HEK293 (cell line): ENCODE data around the gene PUM1.
"Not testable (repeated sequence)": the region's sequence is repeated elsewhere in the genome, so short reads cannot be mapped to it uniquely, and the experiment has no call there.

Experiments used
- CTCF ChIA-PET: fragments of 350-600 bp; formaldehyde crosslinking; extraction: SDS; loops from one replicate; lab custom pipeline; 2021; ENCODE audit warnings: antibody characterized with exemption; lab: Yijun Ruan, JAX
- POLR2A ChIA-PET: fragments of 300-600 bp; formaldehyde crosslinking; extraction: SDS; loops from one replicate; lab custom pipeline; 2020; ENCODE audit warnings: antibody characterized with exemption, inconsistent platforms; lab: Yijun Ruan, JAX
- H3K27ac ChIP-seq: fragments of 200-500 bp; sonication (Bioruptor generic); 2 replicates; pipeline ENCODE4 v1.5.1; 2014; ENCODE audit warnings: low read depth, low read length, control low read depth, inconsistent platforms; ENCODE audit errors: extremely low read depth
- H3K36me3 ChIP-seq, 2 experiments: fragments of 200-500 bp in 1 of 2; sonication (Bioruptor generic) in 1 of 2; 1 replicate in 1 of 2; 2 replicates in 1 of 2; pipeline ENCODE4 v1.5.1; 2014 to 2017; ENCODE audit warnings: inconsistent platforms in 2 of 2, low read length in 2 of 2; ENCODE audit not compliant: control insufficient read depth in 2 of 2, insufficient read depth in 1 of 2
- H3K4me1 ChIP-seq: fragments of 200-500 bp; sonication (Bioruptor generic); 2 replicates; pipeline ENCODE4 v1.5.1; 2014; ENCODE audit warnings: mild to moderate bottlenecking, low read length, inconsistent platforms; ENCODE audit not compliant: control insufficient read depth, insufficient read depth
- H3K4me3 ChIP-seq: 2 replicates; pipeline ENCODE4 v1.5.1; 2011; ENCODE audit warnings: low read depth, mild to moderate bottlenecking, control low read depth, low read length, moderate library complexity
- H3K9me3 ChIP-seq: fragments of 200-500 bp; sonication (Bioruptor generic); 2 replicates; pipeline ENCODE4 v1.5.1; 2014; ENCODE audit warnings: low read depth, low read length, inconsistent platforms; ENCODE audit not compliant: control insufficient read depth, insufficient read depth
- BCL11A ChIP-seq: fragments of 450-650 bp; formaldehyde crosslinking; IDR thresholded peaks from 2 replicates; pipeline ENCODE4 v1.5.1; 2016; ENCODE audit warnings: low read depth, missing biosample characterization, missing genetic modification characterization
- GLIS1 ChIP-seq: fragments of 450-650 bp; formaldehyde crosslinking; IDR thresholded peaks from 2 replicates; pipeline ENCODE4 v1.5.1; 2016; ENCODE audit warnings: missing biosample characterization, missing genetic modification characterization
- OSR2 ChIP-seq: fragments of 450-650 bp; formaldehyde crosslinking; IDR thresholded peaks from 2 replicates; pipeline ENCODE4 v1.5.1; 2016; ENCODE audit warnings: missing biosample characterization, missing genetic modification characterization
- SP7 ChIP-seq: fragments of 450-650 bp; formaldehyde crosslinking; IDR thresholded peaks from 2 replicates; pipeline ENCODE4 v1.5.1; 2016; ENCODE audit warnings: missing biosample characterization, missing genetic modification characterization
- ZEB2 ChIP-seq: fragments of 450-650 bp; formaldehyde crosslinking; IDR thresholded peaks from 2 replicates; pipeline ENCODE4 v1.5.1; 2016; ENCODE audit warnings: missing biosample characterization, missing genetic modification characterization
- ZFHX2 ChIP-seq: fragments of 450-650 bp; formaldehyde crosslinking; conservative IDR thresholded peaks from 2 replicates; pipeline ENCODE4 v1.5.1; 2016; ENCODE audit warnings: missing biosample characterization, missing genetic modification characterization
- ZNF10 ChIP-seq: fragments of 450-650 bp; formaldehyde crosslinking; IDR thresholded peaks from 2 replicates; pipeline ENCODE4 v1.5.1; 2017; ENCODE audit warnings: missing biosample characterization, missing genetic modification characterization
- ZNF121 ChIP-seq: fragments of 450-650 bp; formaldehyde crosslinking; IDR thresholded peaks from 2 replicates; pipeline ENCODE4 v1.5.1; 2016; ENCODE audit warnings: missing biosample characterization, missing genetic modification characterization
- ZNF248 ChIP-seq: fragments of 450-650 bp; formaldehyde crosslinking; IDR thresholded peaks from 2 replicates; pipeline ENCODE4 v1.5.1; 2017; ENCODE audit warnings: missing biosample characterization, missing genetic modification characterization
- ZNF341 ChIP-seq: fragments of 450-650 bp; formaldehyde crosslinking; IDR thresholded peaks from 2 replicates; pipeline ENCODE4; 2016; ENCODE audit warnings: low read depth, missing biosample characterization, missing genetic modification characterization
- ZNF560 ChIP-seq: fragments of 450-650 bp; formaldehyde crosslinking; IDR thresholded peaks from 2 replicates; pipeline ENCODE4 v1.5.1; 2017; ENCODE audit warnings: missing biosample characterization, missing genetic modification characterization, borderline replicate concordance
- ZNF600 ChIP-seq: fragments of 450-650 bp; formaldehyde crosslinking; IDR thresholded peaks from 2 replicates; pipeline ENCODE4 v1.5.1; 2016; ENCODE audit warnings: missing biosample characterization, missing genetic modification characterization
- TF ChIP-seq, protein P1 (sequence below): fragments of 450-650 bp; formaldehyde crosslinking; IDR thresholded peaks from 2 replicates; pipeline ENCODE4 v1.5.1; 2017; ENCODE audit warnings: missing biosample characterization, missing genetic modification characterization
- TF ChIP-seq, protein P2 (sequence below): fragments of 450-650 bp; formaldehyde crosslinking; IDR thresholded peaks from 2 replicates; pipeline ENCODE4 v1.5.1; 2016; ENCODE audit warnings: missing biosample characterization, missing genetic modification characterization
- TF ChIP-seq, protein P3 (sequence below): fragments of 450-650 bp; formaldehyde crosslinking; IDR thresholded peaks from 2 replicates; pipeline ENCODE4 v1.5.1; 2017; ENCODE audit warnings: missing biosample characterization, missing genetic modification characterization

The PUM1 gene

DNA sequence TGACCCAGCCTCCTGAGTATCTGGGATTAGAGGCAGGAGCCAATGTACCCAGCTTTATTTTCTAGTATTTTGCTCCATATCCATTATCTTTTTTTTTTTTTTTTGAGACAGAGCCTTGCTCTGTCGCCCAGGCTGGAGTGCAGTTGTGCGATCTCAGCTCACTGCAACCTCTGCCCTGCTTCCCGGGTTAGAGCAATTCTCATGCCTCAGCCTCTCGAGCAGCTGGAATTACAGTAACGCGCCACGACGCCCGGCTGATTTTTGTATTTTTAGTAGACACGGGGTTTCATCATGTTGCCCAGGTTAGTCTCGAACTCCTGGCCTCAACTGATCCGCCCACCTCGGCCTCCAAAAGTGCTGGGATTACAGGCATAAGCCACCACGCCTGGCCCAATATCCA, 12.9 kb downstream of the PUM1 start:
- CTCF ChIA-PET, H3K4me3 ChIP-seq, H3K4me1 ChIP-seq, H3K27ac ChIP-seq, H3K9me3 ChIP-seq: not testable (repeated sequence)
- H3K36me3 ChIP-seq, result peaks cover 41 to 65% of the 10 kb centered on the region in 2 experiments; a peak in 2 of 3 replicates
- POLR2A ChIA-PET, result interaction anchor here (0.7 kb wide), 1 partner anchor 300 kb away, joined by 4 read pairs; no protein-coding TSS in a partner anchor
- TF ChIP-seq ZNF121 (tag by site-specific recombination), result 0 out of 2 replicates have a peak, but pooled peaks have one; percentile 16
- TF ChIP-seq ZNF600, result 0 out of 2 replicates have a peak, but pooled peaks have one; percentile 9

DNA sequence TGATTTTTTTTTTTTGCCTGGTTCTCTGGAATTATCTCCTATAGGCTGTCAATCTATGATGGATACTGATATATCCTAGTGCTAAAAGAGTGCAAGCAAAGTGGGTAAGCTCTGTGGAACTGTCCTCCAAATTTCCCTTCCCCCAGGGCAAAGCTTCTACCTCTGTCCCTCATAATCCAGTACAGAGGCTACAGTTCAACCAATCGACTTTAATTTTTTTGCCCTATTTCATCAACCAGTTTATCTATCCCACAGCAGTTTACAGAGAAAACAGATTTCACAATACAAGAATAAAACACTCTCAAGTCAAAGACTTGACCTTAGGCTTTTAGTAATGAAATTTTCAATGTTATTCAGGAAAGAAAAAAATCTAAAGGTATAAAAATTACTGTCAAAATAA, 13.9 kb downstream of the PUM1 start:
- ChIA-PET CTCF (interaction anchor here (0.7 kb wide), 1 partner anchor 44 kb away, joined by 3 read pairs; no protein-coding TSS in a partner anchor), POLR2A (interaction anchor here (0.6 kb wide), 2 partner anchors 8 to 39 kb away, joined by 4 to 5 read pairs; no protein-coding TSS in a partner anchor)
- Histone ChIP-seq H3K4me1 (no peaks in the 10 kb centered on the region), H3K9me3 (no peaks in the 10 kb centered on the region), H3K36me3 (peaks cover 31 to 66% of the 10 kb centered on the region in 2 experiments; a peak in 2 of 3 replicates), H3K4me3 (no peak overlapping the region), H3K27ac (no peak overlapping the region)
- TF ChIP-seq ZNF560 (tag by site-specific recombination), result no peak
- TF ChIP-seq, protein P1, sequence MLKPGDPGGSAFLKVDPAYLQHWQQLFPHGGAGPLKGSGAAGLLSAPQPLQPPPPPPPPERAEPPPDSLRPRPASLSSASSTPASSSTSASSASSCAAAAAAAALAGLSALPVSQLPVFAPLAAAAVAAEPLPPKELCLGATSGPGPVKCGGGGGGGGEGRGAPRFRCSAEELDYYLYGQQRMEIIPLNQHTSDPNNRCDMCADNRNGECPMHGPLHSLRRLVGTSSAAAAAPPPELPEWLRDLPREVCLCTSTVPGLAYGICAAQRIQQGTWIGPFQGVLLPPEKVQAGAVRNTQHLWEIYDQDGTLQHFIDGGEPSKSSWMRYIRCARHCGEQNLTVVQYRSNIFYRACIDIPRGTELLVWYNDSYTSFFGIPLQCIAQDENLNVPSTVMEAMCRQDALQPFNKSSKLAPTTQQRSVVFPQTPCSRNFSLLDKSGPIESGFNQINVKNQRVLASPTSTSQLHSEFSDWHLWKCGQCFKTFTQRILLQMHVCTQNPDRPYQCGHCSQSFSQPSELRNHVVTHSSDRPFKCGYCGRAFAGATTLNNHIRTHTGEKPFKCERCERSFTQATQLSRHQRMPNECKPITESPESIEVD (tag by site-specific recombination), result 0 out of 2 replicates have a peak, but pooled peaks have one; percentile 14
- no peak for TF ChIP-seq ZNF248 (tag by site-specific recombination)

DNA sequence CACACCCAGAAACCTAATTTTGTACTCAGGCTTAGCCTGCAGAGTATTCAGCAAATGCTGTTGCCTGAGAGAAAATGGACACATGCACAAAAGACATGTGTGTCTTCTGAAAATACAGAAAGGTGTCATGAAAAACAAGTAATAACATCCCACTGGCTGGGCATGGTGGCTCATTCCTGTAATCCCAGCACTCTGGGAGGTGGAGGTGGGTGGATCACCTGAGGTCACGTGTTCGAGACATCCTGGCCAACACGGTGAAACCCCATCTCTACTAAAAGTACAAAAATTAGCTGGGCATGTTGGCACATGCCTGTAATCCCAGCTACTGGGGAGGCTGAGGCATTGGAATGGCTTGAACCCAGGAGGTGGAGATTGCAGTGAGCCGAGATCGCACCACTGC, 18.0 kb downstream of the PUM1 start:
- H3K4me1 ChIP-seq, H3K4me3 ChIP-seq, H3K9me3 ChIP-seq, CTCF ChIA-PET, POLR2A ChIA-PET: not testable (repeated sequence)
- peak overlapping the region; percentile 18 for H3K27ac ChIP-seq
- TF ChIP-seq ZNF341 (peak; percentile 31), ZEB2 (tag by site-specific recombination) (0 out of 2 replicates have a peak, but pooled peaks have one; percentile 37), ZFHX2 (tag by site-specific recombination) (peak; percentile 47), OSR2 (tag by site-specific recombination) (peak; percentile 46; the same call in 1 of the 2 replicates), GLIS1 (peak; percentile 70)
- TF ChIP-seq, protein P2, sequence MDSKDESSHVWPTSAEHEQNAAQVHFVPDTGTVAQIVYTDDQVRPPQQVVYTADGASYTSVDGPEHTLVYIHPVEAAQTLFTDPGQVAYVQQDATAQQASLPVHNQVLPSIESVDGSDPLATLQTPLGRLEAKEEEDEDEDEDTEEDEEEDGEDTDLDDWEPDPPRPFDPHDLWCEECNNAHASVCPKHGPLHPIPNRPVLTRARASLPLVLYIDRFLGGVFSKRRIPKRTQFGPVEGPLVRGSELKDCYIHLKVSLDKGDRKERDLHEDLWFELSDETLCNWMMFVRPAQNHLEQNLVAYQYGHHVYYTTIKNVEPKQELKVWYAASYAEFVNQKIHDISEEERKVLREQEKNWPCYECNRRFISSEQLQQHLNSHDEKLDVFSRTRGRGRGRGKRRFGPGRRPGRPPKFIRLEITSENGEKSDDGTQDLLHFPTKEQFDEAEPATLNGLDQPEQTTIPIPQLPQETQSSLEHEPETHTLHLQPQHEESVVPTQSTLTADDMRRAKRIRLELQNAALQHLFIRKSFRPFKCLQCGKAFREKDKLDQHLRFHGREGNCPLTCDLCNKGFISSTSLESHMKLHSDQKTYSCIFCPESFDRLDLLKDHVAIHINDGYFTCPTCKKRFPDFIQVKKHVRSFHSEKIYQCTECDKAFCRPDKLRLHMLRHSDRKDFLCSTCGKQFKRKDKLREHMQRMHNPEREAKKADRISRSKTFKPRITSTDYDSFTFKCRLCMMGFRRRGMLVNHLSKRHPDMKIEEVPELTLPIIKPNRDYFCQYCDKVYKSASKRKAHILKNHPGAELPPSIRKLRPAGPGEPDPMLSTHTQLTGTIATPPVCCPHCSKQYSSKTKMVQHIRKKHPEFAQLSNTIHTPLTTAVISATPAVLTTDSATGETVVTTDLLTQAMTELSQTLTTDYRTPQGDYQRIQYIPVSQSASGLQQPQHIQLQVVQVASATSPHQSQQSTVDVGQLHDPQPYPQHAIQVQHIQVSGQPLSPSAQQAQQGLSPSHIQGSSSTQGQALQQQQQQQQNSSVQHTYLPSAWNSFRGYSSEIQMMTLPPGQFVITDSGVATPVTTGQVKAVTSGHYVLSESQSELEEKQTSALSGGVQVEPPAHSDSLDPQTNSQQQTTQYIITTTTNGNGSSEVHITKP (tag by site-specific recombination), result peak; percentile 46
- H3K36me3 ChIP-seq, result peaks cover 32 to 54% of the 10 kb centered on the region in 2 experiments; a peak in 2 of 3 replicates

DNA sequence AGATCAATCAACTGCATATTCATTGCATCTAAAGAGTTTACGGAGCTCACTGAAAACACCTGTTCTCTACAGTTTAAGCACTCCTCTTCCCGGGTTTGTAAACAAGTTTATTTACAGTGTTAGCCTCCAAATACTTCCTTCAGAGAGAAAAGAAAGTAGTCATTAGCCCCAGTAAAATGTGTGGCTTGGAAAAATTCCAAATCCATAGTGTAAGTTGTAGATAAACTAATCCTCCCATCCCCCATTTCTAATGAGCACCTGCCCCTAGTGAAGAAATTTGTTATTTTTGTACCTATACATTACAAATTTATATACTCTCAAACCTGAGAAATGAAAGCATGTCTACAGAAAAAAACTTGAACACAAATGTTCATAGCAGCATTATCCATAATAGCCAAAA, 21.9 kb downstream of the PUM1 start:
- no peak overlapping the region for H3K4me3 ChIP-seq
- 0 out of 2 replicates have a peak, but pooled peaks cover 2% of the 10 kb centered on the region for H3K4me1 ChIP-seq
- CTCF ChIA-PET, result no interaction called here
- TF ChIP-seq SP7 (tag by site-specific recombination) (peak; percentile 26; the same call in 1 of the 2 replicates), BCL11A (tag by site-specific recombination) (no peak), ZNF10 (peak; percentile 78; the same call in 1 of the 2 replicates)
- TF ChIP-seq, protein P3, sequence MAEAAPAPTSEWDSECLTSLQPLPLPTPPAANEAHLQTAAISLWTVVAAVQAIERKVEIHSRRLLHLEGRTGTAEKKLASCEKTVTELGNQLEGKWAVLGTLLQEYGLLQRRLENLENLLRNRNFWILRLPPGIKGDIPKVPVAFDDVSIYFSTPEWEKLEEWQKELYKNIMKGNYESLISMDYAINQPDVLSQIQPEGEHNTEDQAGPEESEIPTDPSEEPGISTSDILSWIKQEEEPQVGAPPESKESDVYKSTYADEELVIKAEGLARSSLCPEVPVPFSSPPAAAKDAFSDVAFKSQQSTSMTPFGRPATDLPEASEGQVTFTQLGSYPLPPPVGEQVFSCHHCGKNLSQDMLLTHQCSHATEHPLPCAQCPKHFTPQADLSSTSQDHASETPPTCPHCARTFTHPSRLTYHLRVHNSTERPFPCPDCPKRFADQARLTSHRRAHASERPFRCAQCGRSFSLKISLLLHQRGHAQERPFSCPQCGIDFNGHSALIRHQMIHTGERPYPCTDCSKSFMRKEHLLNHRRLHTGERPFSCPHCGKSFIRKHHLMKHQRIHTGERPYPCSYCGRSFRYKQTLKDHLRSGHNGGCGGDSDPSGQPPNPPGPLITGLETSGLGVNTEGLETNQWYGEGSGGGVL, result no peak
- TF ChIP-seq, protein P1 (tag by site-specific recombination), result peak; percentile 36
- H3K27ac ChIP-seq, result no peak overlapping the region
- H3K36me3 ChIP-seq, result peaks cover 30 to 47% of the 10 kb centered on the region in 2 experiments; a peak in 2 of 3 replicates
- POLR2A ChIA-PET, result interaction anchor here (0.6 kb wide), 1 partner anchor 19 kb away, joined by 6 read pairs; no protein-coding TSS in a partner anchor
- no peaks in the 10 kb centered on the region for H3K9me3 ChIP-seq
